ENCODE data around the gene MYOF. TPM values are rescaled to one million over a fixed set of nuclear protein-coding genes. Genes with fewer than 3 reads are reported as not detected.

MYOF gene
- total and polyA plus RNA-seq, 9 of the 15 experiments (the other 6 are each of a cell fraction or from before 2014, with no cell fraction given): 0.06 to 0.27 TPM; not detected in 7

GRCh38 chr10:93475871-93476270, 6.3 kb downstream of the MYOF start:
- intact Hi-C loops (cut with micrococcal nuclease): no loop called here
- FAIRE-seq (no peak), DNase-seq (ENCODE audit: extremely low read depth in 1 of 4, low spot score in 3 of 4) (no peak), ATAC-seq (no peak)
- Histone ChIP-seq H3K4me3 (no peak overlapping the region), H3K9ac (ENCODE audit: insufficient read depth in 1 of 2, low read depth in 2 of 2, low read length in 2 of 2) (no peak overlapping the region), H3K9me3 (replicated peaks; ENCODE audit: control insufficient read depth, insufficient read depth, low read depth, low read length) (no peaks in the 10 kb centered on the region), H4K20me1 (replicated peaks; ENCODE audit: control insufficient read depth, insufficient read depth, low read length) (no peaks in the 10 kb centered on the region), H2AFZ (ENCODE audit: low read depth, low read length) (no peak overlapping the region), H3K4me2 (ENCODE audit: insufficient read depth, low read length) (no peak overlapping the region), H3K79me2 (ENCODE audit: control insufficient read depth, insufficient read depth, low read length) (no peaks in the 10 kb centered on the region), H3K9me1 (ENCODE audit: control insufficient read depth, insufficient read depth, low read length) (no peaks in the 10 kb centered on the region), H3K36me3 (ENCODE audit: control insufficient read depth, insufficient read depth, low read length) (no peaks in the 10 kb centered on the region), H3K27me3 (ENCODE audit: control insufficient read depth in 2 of 2, insufficient read depth in 2 of 2, low read length in 2 of 2) (peaks cover 0 to 5% of the 10 kb centered on the region in 2 experiments; a peak in 2 of 5 replicates), H3K27ac (ENCODE audit: extremely low read depth, low read depth, low read length) (no peak overlapping the region), H3K4me1 (replicated peaks in 1 of 2; ENCODE audit: control insufficient read depth in 2 of 2, insufficient read depth in 2 of 2, low read length in 2 of 2) (no peaks in the 10 kb centered on the region)
- ChIA-PET CTCF (ENCODE audit: low intra/inter-chr PET ratio) (no interaction called here), POLR2A (no interaction called here)
- BruUV-seq (replicated peaks): no TSS peak
- TF ChIP-seq MTA2 (IDR thresholded peaks at IDR 0.05; ENCODE audit: low read depth) (no peak), NBN (IDR thresholded peaks at IDR 0.05; ENCODE audit: low read depth) (no peak), MBD2 (IDR thresholded peaks at IDR 0.05; ENCODE audit: borderline replicate concordance, low read depth) (no peak), RFX1 (IDR thresholded peaks at IDR 0.05) (no peak), ESRRA (IDR thresholded peaks at IDR 0.05; ENCODE audit: borderline replicate concordance, low read depth) (no peak), HDAC1 (IDR thresholded peaks at IDR 0.05) (no peak), FOXP1 (CRISPR knock-in tag; IDR thresholded peaks at IDR 0.05) (no peak), ILK (tag; IDR thresholded peaks at IDR 0.05; ENCODE audit: borderline replicate concordance, low read depth) (no peak), YY1 (IDR thresholded peaks at IDR 0.05; ENCODE audit: borderline replicate concordance in 1 of 3, control insufficient read depth in 1 of 3, extremely low read depth in 1 of 3, insufficient read depth in 3 of 3, insufficient read length in 1 of 3, insufficient replicate concordance in 2 of 3, low read depth in 1 of 3, low read length in 2 of 3) (no peak), STAT5A (IDR thresholded peaks at IDR 0.05; ENCODE audit: borderline replicate concordance, low read length) (no peak)
- in situ Hi-C loops (cut with MboI): no loop called here
- 0% methylated on average over 1 of the region's 2 CpGs for WGBS (ENCODE audit: insufficient coverage, low coverage, missing lambda C conversion rate)

Measured in K562 (cell line).